Vagina (tissue), 2 donors: ENCODE data around the gene ITGBL1. TPM values are rescaled to one million over a fixed set of nuclear protein-coding genes. Genes with fewer than 3 reads are reported as not detected.

Experiments used
- DNase-seq, 2 donors: peaks; one replicate each; pipeline ENCODE4 v3.0.0-alpha.2; 2017; ENCODE audit errors: extremely low spot score in 2 of 2
- H3K27ac ChIP-seq: fragments of 200-600 bp; sonication (generic); one replicate; pipeline ENCODE4 v1.5.1; 2019
- H3K27me3 ChIP-seq: fragments of 200-600 bp; sonication (generic); one replicate; pipeline ENCODE4 v1.5.1; 2019
- H3K36me3 ChIP-seq, 2 donors: fragments of 200-600 bp; sonication (generic); one replicate each; pipeline ENCODE4 v1.5.1; 2017 to 2019
- H3K4me1 ChIP-seq: fragments of 200-600 bp; sonication (generic); one replicate; pipeline ENCODE4 v1.5.1; 2019
- H3K4me3 ChIP-seq, 2 donors: fragments of 200-600 bp; sonication (generic); 1 replicate in 1 of 2; 2 replicates in 1 of 2; pipeline ENCODE4 v1.5.1; 2016 to 2019
- H3K9me3 ChIP-seq: fragments of 200-600 bp; sonication (generic); one replicate; pipeline ENCODE4 v1.5.1; 2019
- CTCF ChIP-seq, 3 experiments: fragments of 450-650 bp in 2 of 3; fragments of 200-600 bp in 1 of 3; sonication (generic) in 1 of 3; IDR thresholded peaks; one replicate each; pipeline ENCODE4 v1.5.1; 2017 to 2019; ENCODE audit warnings: antibody characterized with exemption in 3 of 3, mild to moderate bottlenecking in 2 of 3, moderate library complexity in 2 of 3
- POLR2A ChIP-seq, 2 donors: fragments of 450-650 bp; IDR thresholded peaks; one replicate each; pipeline ENCODE4 v1.6.1; 2017; ENCODE audit warnings: antibody characterized with exemption in 2 of 2, mild to moderate bottlenecking in 2 of 2, moderate library complexity in 2 of 2
- POLR2AphosphoS5 ChIP-seq, 2 donors: sonication (generic); formaldehyde crosslinking; IDR thresholded peaks; one replicate each; pipeline ENCODE4 v1.9.0; 2017; ENCODE audit warnings: antibody characterized with exemption in 2 of 2, mild to moderate bottlenecking in 2 of 2, low read depth in 1 of 2; ENCODE audit not compliant: insufficient read depth in 1 of 2
- intact Hi-C: fragments of 100-400 bp; cut with DNase I; formaldehyde crosslinking; loops from one replicate; pipeline ENCODE4 v1.15.1; 2023
- total RNA-seq: library from RNA; depleted of rRNA; stranded (reverse); fragments of >200 nt; gene quantifications from one replicate; pipeline ENCODE4 v1.2.3, GENCODE V29; 2016

ITGBL1 gene
- total RNA-seq, 1 donor from 2014 or later: 6.4 TPM

- intact Hi-C loops: no loop called here
- no peaks in the 10 kb centered on the region for H3K9me3 ChIP-seq
Observed at GRCh38 chr13:101639711-101640110, 187.2 kb downstream of the ITGBL1 start.

GRCh38 chr13:101640788-101641400 is 188.4 kb downstream of the ITGBL1 start:
- Histone ChIP-seq H3K27ac (no peak overlapping the region), H3K36me3 (no peaks in the 10 kb centered on the region), H3K4me1 (no peaks in the 10 kb centered on the region), H3K27me3 (no peaks in the 10 kb centered on the region), H3K9me3 (no peaks in the 10 kb centered on the region), H3K4me3 (no peak overlapping the region)
- TF ChIP-seq POLR2A (IDR thresholded peaks at IDR 0.05): no peak
- TF ChIP-seq CTCF (IDR thresholded peaks at IDR 0.05): no peak
- DNase-seq: no peak
- intact Hi-C loops: no loop called here

More at GRCh38 chr13:101639711-101640110, 187.2 kb downstream of the ITGBL1 start:
- Histone ChIP-seq H3K4me3 (no peak overlapping the region), H3K27me3 (no peaks in the 10 kb centered on the region), H3K4me1 (no peaks in the 10 kb centered on the region), H3K36me3 (no peaks in the 10 kb centered on the region), H3K27ac (no peak overlapping the region)
- no peak for DNase-seq
- no peak for TF ChIP-seq POLR2A (IDR thresholded peaks at IDR 0.05)
- TF ChIP-seq CTCF (IDR thresholded peaks at IDR 0.05): no peak
- no peak for TF ChIP-seq POLR2AphosphoS5 (IDR thresholded peaks at IDR 0.05; ENCODE audit: insufficient read depth in 1 of 2, low read depth in 1 of 2)

GRCh38 chr13:101645871-101646270 is 193.4 kb downstream of the ITGBL1 start:
- no peaks in the 10 kb centered on the region for H3K36me3 ChIP-seq
- no peak overlapping the region for H3K27ac ChIP-seq
- no peaks in the 10 kb centered on the region for H3K27me3 ChIP-seq
- TF ChIP-seq POLR2A (IDR thresholded peaks at IDR 0.05): no peak
- no peak for TF ChIP-seq POLR2AphosphoS5 (IDR thresholded peaks at IDR 0.05; ENCODE audit: insufficient read depth in 1 of 2, low read depth in 1 of 2)
- TF ChIP-seq CTCF (IDR thresholded peaks at IDR 0.05): no peak
- no peak overlapping the region for H3K4me3 ChIP-seq
- intact Hi-C loops: no loop called here
- H3K4me1 ChIP-seq: no peaks in the 10 kb centered on the region
- no peak for DNase-seq
- H3K9me3 ChIP-seq: no peaks in the 10 kb centered on the region

- intact Hi-C loops: no loop called here
Observed at GRCh38 chr13:101647760-101648159, 195.3 kb downstream of the ITGBL1 start.

More at GRCh38 chr13:101647760-101648159, 195.3 kb downstream of the ITGBL1 start:
- no peak for DNase-seq
- no peak overlapping the region for H3K4me3 ChIP-seq
- H3K36me3 ChIP-seq: no peaks in the 10 kb centered on the region
- H3K27me3 ChIP-seq: no peaks in the 10 kb centered on the region
- no peak for TF ChIP-seq CTCF (IDR thresholded peaks at IDR 0.05)
- no peak for TF ChIP-seq POLR2AphosphoS5 (IDR thresholded peaks at IDR 0.05; ENCODE audit: insufficient read depth in 1 of 2, low read depth in 1 of 2)
- TF ChIP-seq POLR2A (IDR thresholded peaks at IDR 0.05): no peak
- H3K4me1 ChIP-seq: no peaks in the 10 kb centered on the region
- no peak overlapping the region for H3K27ac ChIP-seq
- H3K9me3 ChIP-seq: no peaks in the 10 kb centered on the region
